ENCODE results near the gene ARHGAP18. TPM values are rescaled to one million over a fixed set of nuclear protein-coding genes. Genes with fewer than 3 reads are reported as not detected.

ARHGAP18 gene
- total and polyA plus RNA-seq, 3 experiments from 2014 or later = 5.8 to 7.2 (median 6.5) TPM

- Histone ChIP-seq H3K9me3 (ENCODE audit: low read length) (no peaks in the 10 kb centered on the region), H3K27ac (ENCODE audit: low read depth, low read length) (no peak overlapping the region), H3K4me1 (ENCODE audit: insufficient read depth, low read length) (no peaks in the 10 kb centered on the region), H3K27me3 (ENCODE audit: insufficient read depth, low read length, poor library complexity, severe bottlenecking) (no peaks in the 10 kb centered on the region), H3K36me3 (ENCODE audit: insufficient read depth, low read length) (no peaks in the 10 kb centered on the region), H3K4me3 (ENCODE audit: low read length) (no peak overlapping the region)
- ChIA-PET POLR2A (interaction anchor here (0.6 kb wide), 1 partner anchor 143 kb away, joined by 3 read pairs; no protein-coding TSS in a partner anchor), CTCF (no interaction called here)
- Mint-ChIP-seq H3K4me3 (no peak overlapping the region), H3K4me1 (peaks cover 11 to 15% (median 13%) of the 10 kb centered on the region in 3 donors), H3K9me3 (no peaks in the 10 kb centered on the region), H3K36me3 (no peaks in the 10 kb centered on the region), H3K27me3 (peaks cover 0 to 2% of the 10 kb centered on the region in 2 donors), H3K27ac (no peak overlapping the region)
- no peak for DNase-seq
These were observed 7.3 kb upstream of the ARHGAP18 start for GRCh38 chr6:129717277-129717676.

DNA sequence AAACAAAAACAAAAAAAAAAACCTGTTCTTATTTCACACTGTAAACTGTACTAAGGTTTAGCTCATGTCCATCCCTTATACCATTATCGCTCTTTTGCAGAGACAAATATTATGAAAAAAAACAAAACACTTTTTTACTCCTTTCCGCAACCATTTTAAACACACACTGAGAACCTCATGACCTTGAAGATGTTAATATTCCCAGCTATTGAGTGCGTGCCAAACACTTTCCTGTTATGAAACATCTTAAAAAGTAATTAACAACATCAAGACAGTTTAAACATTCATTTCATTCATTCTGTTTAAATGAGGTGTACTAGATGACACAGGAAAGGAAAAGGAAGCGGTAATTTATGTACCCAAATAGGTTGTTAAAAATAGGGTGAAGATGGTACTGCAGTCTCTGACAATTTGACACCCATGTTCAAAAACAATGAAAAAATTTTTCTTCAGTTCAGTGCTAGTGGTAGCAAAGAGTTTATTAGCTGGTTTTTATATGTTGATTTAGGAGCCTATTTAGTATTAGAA lies 3.9 kb upstream of the ARHGAP18 start:
- H3K27me3 Mint-ChIP-seq = peaks cover 0 to 7% of the 10 kb centered on the region in 2 donors
- CTCF ChIA-PET = interaction anchor here (1.0 to 1.5 kb wide), 4 partner anchors 15 to 43 kb away, joined by 3 to 4 read pairs (median 4); no protein-coding TSS in a partner anchor
- no peaks in the 10 kb centered on the region for H3K27me3 ChIP-seq (ENCODE audit: insufficient read depth, low read length, poor library complexity, severe bottlenecking)
- H3K9me3 ChIP-seq (ENCODE audit: low read length) = no peaks in the 10 kb centered on the region
- H3K4me3 Mint-ChIP-seq = peak overlapping the region in 3 of 7 donors; percentile 27 to 57 (median 46)
- H3K4me3 ChIP-seq (ENCODE audit: low read length) = no peak overlapping the region
- peak overlapping the region in 1 of 8 donors; percentile 7 for H3K27ac Mint-ChIP-seq
- no peaks in the 10 kb centered on the region for H3K36me3 ChIP-seq (ENCODE audit: insufficient read depth, low read length)
- H3K4me1 ChIP-seq (ENCODE audit: insufficient read depth, low read length) = peaks cover 6% of the 10 kb centered on the region
- H3K4me1 Mint-ChIP-seq = peaks cover 32 to 36% (median 34%) of the 10 kb centered on the region in 3 donors
- no peak for DNase-seq
- no peaks in the 10 kb centered on the region for H3K9me3 Mint-ChIP-seq
- H3K27ac ChIP-seq (ENCODE audit: low read depth, low read length) = no peak overlapping the region
- H3K36me3 Mint-ChIP-seq = peaks cover 0 to 6% (median 0%) of the 10 kb centered on the region in 3 donors
- POLR2A ChIA-PET = interaction anchor here (0.5 kb wide), 1 partner anchor 27 kb away, joined by 5 read pairs; no protein-coding TSS in a partner anchor

GRCh38 chr6:129711271-129711631 lies 1.3 kb upstream of the ARHGAP18 start:
- POLR2A ChIA-PET = no interaction called here
- peak overlapping the region in 6 of 7 donors; percentile 67 to 100 (median 99) for H3K4me3 Mint-ChIP-seq
- DNase-seq = no peak
- H3K27ac Mint-ChIP-seq = peak overlapping the region in 2 of 8 donors; percentile 15 to 17
- CTCF ChIA-PET = interaction anchor here (0.9 to 1.5 kb wide), 2 partner anchors 19 to 24 kb away, joined by 3 to 4 read pairs; no protein-coding TSS in a partner anchor
- H3K9me3 ChIP-seq (ENCODE audit: low read length) = no peaks in the 10 kb centered on the region
- H3K27ac ChIP-seq (ENCODE audit: low read depth, low read length) = no peak overlapping the region
- H3K4me3 ChIP-seq (ENCODE audit: low read length) = no peak overlapping the region
- no peaks in the 10 kb centered on the region for H3K9me3 Mint-ChIP-seq
- no peaks in the 10 kb centered on the region for H3K27me3 ChIP-seq (ENCODE audit: insufficient read depth, low read length, poor library complexity, severe bottlenecking)
- no peaks in the 10 kb centered on the region for H3K36me3 ChIP-seq (ENCODE audit: insufficient read depth, low read length)
- peaks cover 13% of the 10 kb centered on the region for H3K4me1 ChIP-seq (ENCODE audit: insufficient read depth, low read length)
- peaks cover 45 to 50% (median 49%) of the 10 kb centered on the region in 3 donors for H3K4me1 Mint-ChIP-seq
- peaks cover 0 to 6% (median 0%) of the 10 kb centered on the region in 3 donors for H3K36me3 Mint-ChIP-seq
- H3K27me3 Mint-ChIP-seq = peaks cover 0 to 7% of the 10 kb centered on the region in 2 donors

DNA sequence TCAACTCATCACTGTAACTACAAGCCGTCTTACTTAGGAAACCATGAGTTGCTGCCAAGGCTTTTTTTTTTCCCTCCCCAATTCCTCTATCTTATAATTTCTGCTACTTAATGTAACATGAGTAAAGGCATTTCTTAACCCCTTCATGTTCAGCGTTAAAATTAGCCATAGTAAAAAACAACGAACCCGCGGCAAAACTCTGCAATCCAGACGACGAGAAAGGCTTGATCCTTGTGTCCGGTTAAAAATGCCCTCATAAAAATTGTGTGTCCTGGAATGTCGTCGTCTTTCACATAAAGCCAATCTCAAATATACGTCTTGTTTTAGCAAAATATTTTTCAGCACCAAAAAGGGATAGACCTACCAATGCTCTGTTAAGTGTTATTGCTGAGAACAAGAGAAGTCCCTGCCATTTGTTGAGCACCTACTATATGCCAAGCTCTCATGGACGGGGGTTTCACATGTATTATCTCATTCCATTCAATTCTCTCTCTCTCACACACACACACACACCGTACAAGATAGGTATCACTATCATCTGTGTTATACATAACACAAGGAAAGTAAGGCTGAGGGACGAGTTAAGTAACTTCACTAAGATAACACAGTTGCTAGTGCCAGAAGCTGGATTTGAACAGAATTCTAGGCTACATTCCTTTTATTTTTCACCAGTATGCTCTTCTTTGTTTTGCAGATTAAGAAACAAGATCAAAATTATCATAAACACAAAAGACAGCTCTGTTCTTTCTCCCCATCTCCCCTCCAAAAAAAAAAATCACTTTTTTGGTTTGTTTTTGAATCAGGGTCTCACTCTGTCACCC lies 683 bp upstream of the ARHGAP18 start:
- ChIA-PET CTCF (interaction anchor here (0.8 to 2.4 kb wide), 9 partner anchors 10 to 113 kb away, joined by 3 to 14 read pairs (median 4); no protein-coding TSS in a partner anchor), POLR2A (interaction anchor here (0.5 to 1.3 kb wide), 3 partner anchors 22 to 39 kb away, joined by 3 to 6 read pairs (median 3); no protein-coding TSS in a partner anchor)
- Histone ChIP-seq H3K27me3 (ENCODE audit: insufficient read depth, low read length, poor library complexity, severe bottlenecking) (no peaks in the 10 kb centered on the region), H3K27ac (ENCODE audit: low read depth, low read length) (peak overlapping the region; percentile 52), H3K9me3 (ENCODE audit: low read length) (no peaks in the 10 kb centered on the region), H3K4me3 (ENCODE audit: low read length) (peak overlapping the region; percentile 79), H3K36me3 (ENCODE audit: insufficient read depth, low read length) (no peaks in the 10 kb centered on the region), H3K4me1 (ENCODE audit: insufficient read depth, low read length) (peaks cover 13% of the 10 kb centered on the region)
- Mint-ChIP-seq H3K27ac (peak overlapping the region in 7 of 8 donors; percentile 69 to 97 (median 96)), H3K9me3 (no peaks in the 10 kb centered on the region), H3K4me3 (peak overlapping the region; percentile 97 to 100 (median 99)), H3K27me3 (peaks cover 0 to 7% of the 10 kb centered on the region in 2 donors), H3K4me1 (peaks cover 47 to 54% (median 51%) of the 10 kb centered on the region in 3 donors), H3K36me3 (peaks cover 0 to 8% (median 0%) of the 10 kb centered on the region in 3 donors)
- DNase-seq = no peak

DNA sequence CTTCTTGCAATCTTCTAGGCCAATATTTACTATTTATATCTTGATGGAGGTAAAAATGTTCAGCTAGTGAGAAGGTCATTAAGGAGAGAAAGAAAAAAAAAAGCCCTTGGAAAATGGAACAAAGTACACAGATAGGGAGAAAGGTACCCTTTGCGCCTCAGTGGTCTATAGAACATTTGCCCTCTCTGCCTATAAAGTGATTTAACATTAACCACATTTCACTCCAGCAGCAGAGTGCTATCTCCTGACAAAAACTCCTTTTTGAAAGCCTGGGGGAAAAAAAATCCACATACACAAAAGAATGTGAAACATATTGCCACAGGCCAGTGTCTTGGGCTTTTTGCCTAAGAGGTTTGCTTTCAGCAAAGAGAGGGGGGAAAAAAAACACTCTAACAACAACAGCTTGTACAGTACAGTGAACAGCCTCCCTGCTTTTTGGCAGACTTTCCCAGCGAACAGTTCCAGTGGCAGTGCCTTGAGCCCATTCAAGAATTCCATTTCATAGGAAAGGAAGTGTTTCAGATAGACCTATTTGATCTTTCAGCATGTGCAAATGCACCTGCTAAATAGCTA lies 695 bp downstream of the ARHGAP18 start:
- Histone ChIP-seq H3K27me3 (ENCODE audit: insufficient read depth, low read length, poor library complexity, severe bottlenecking) (no peaks in the 10 kb centered on the region), H3K9me3 (ENCODE audit: low read length) (no peaks in the 10 kb centered on the region), H3K4me1 (ENCODE audit: insufficient read depth, low read length) (peaks cover 13% of the 10 kb centered on the region), H3K36me3 (ENCODE audit: insufficient read depth, low read length) (no peaks in the 10 kb centered on the region), H3K4me3 (ENCODE audit: low read length) (peak overlapping the region; percentile 79), H3K27ac (ENCODE audit: low read depth, low read length) (peak overlapping the region; percentile 74)
- CTCF ChIA-PET = interaction anchor here (1.1 to 2.4 kb wide), 11 partner anchors 9 to 111 kb away, joined by 3 to 14 read pairs (median 4); no protein-coding TSS in a partner anchor
- Mint-ChIP-seq H3K27ac (peak overlapping the region; percentile 48 to 97 (median 94)), H3K36me3 (peaks cover 0 to 8% (median 4%) of the 10 kb centered on the region in 3 donors), H3K9me3 (no peaks in the 10 kb centered on the region), H3K4me3 (peak overlapping the region; percentile 97 to 100 (median 99)), H3K27me3 (peaks cover 0 to 7% of the 10 kb centered on the region in 2 donors), H3K4me1 (peaks cover 52 to 62% (median 58%) of the 10 kb centered on the region in 3 donors)
- POLR2A ChIA-PET = interaction anchor here (0.6 to 1.3 kb wide), 4 partner anchors 25 to 311 kb away, joined by 3 to 6 read pairs (median 4); no protein-coding TSS in a partner anchor
- DNase-seq = no peak

- Histone ChIP-seq H3K27ac (ENCODE audit: low read depth, low read length) (peak overlapping the region; percentile 74), H3K36me3 (ENCODE audit: insufficient read depth, low read length) (no peaks in the 10 kb centered on the region), H3K4me3 (ENCODE audit: low read length) (peak overlapping the region; percentile 3), H3K9me3 (ENCODE audit: low read length) (no peaks in the 10 kb centered on the region), H3K4me1 (ENCODE audit: insufficient read depth, low read length) (peaks cover 13% of the 10 kb centered on the region), H3K27me3 (ENCODE audit: insufficient read depth, low read length, poor library complexity, severe bottlenecking) (no peaks in the 10 kb centered on the region)
- Mint-ChIP-seq H3K36me3 (peaks cover 0 to 8% (median 4%) of the 10 kb centered on the region in 3 donors), H3K4me1 (peaks cover 46 to 56% (median 52%) of the 10 kb centered on the region in 3 donors), H3K27ac (peak overlapping the region in 4 of 8 donors; percentile 27 to 97 (median 72)), H3K9me3 (no peaks in the 10 kb centered on the region), H3K27me3 (peaks cover 0 to 7% of the 10 kb centered on the region in 2 donors), H3K4me3 (peak overlapping the region; percentile 97 to 100 (median 99))
- ChIA-PET POLR2A (interaction anchor here (1.2 to 1.3 kb wide), 2 partner anchors 25 to 27 kb away, joined by 3 to 6 read pairs; no protein-coding TSS in a partner anchor), CTCF (interaction anchor here (1.2 to 2.4 kb wide), 9 partner anchors 8 to 111 kb away, joined by 3 to 14 read pairs (median 4); no protein-coding TSS in a partner anchor)
- no peak for DNase-seq
These were observed 1.3 kb downstream of the ARHGAP18 start for GRCh38 chr6:129708496-129709195.

DNA sequence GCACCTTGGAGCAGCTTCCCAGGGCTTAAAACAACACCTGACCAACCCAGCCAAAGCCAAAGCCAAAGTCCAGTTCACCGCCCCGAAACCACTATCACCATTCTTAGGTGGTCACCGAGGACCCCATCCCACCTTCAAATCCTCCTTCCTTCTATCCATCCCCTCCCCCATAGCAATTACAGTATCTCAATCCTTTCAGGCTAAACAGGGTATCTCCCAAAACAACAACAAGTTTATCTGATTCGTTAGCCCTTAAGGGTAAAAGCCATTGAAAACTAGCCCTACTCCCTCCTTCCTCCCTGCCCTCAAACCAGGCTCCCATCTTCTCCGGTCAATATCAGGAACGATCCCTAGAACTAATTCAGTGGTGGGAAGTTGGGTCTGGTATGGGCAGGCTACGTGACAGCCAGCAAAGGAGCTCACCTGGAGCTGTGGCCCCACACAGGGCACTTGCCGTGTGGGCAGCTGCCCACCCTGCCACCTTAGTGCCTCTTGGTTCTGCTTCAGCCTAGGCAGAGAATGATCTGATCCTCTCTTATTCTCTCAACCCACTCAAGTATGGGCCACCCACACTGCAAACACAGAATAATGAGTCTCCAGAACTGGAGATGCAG lies 2.0 kb downstream of the ARHGAP18 start:
- Histone ChIP-seq H3K27me3 (ENCODE audit: insufficient read depth, low read length, poor library complexity, severe bottlenecking) (no peaks in the 10 kb centered on the region), H3K4me3 (ENCODE audit: low read length) (no peak overlapping the region), H3K9me3 (ENCODE audit: low read length) (no peaks in the 10 kb centered on the region), H3K27ac (ENCODE audit: low read depth, low read length) (peak overlapping the region; percentile 74), H3K4me1 (ENCODE audit: insufficient read depth, low read length) (peaks cover 13% of the 10 kb centered on the region), H3K36me3 (ENCODE audit: insufficient read depth, low read length) (no peaks in the 10 kb centered on the region)
- peaks cover 45 to 59% (median 53%) of the 10 kb centered on the region in 3 donors for H3K4me1 Mint-ChIP-seq
- H3K27ac Mint-ChIP-seq = peak overlapping the region in 3 of 8 donors; percentile 31 to 56 (median 52)
- H3K4me3 Mint-ChIP-seq = peak overlapping the region; percentile 4 to 99 (median 97)
- peaks cover 0 to 7% of the 10 kb centered on the region in 2 donors for H3K27me3 Mint-ChIP-seq
- H3K9me3 Mint-ChIP-seq = no peaks in the 10 kb centered on the region
- no peak for DNase-seq
- peaks cover 0 to 8% (median 4%) of the 10 kb centered on the region in 3 donors for H3K36me3 Mint-ChIP-seq
- POLR2A ChIA-PET = no interaction called here
- CTCF ChIA-PET = interaction anchor here (1.1 to 2.4 kb wide), 6 partner anchors 8 to 37 kb away, joined by 3 to 14 read pairs (median 4); no protein-coding TSS in a partner anchor

Measured in CD8-positive, alpha-beta memory T cell (primary cell).